Right cardiac atrium (tissue), 5 donors: Measurements from ENCODE around the gene PTER. TPM values are rescaled to one million over a fixed set of nuclear protein-coding genes. Genes with fewer than 3 reads are reported as not detected.
A peak's percentile ranks its signal among the peaks of the same experiment; 100 is the strongest.

Experiments used
- ATAC-seq, 2 donors: fragments of 200-7000 bp; cut with Tn5 transposase; one replicate each; pipeline versions ENCODE4 v1.8.0 to v1.9.1; 2020; ENCODE audit warnings: moderate library complexity in 2 of 2, mild to moderate bottlenecking in 1 of 2
- DNase-seq, 3 donors: peaks; one replicate each; pipeline ENCODE4 v3.0.0-alpha.2; 2020
- H3K27ac ChIP-seq: one replicate; pipeline ENCODE4 v1.5.1; 2013; ENCODE audit warnings: mild to moderate bottlenecking, low read length, control low read depth, moderate library complexity
- H3K27me3 ChIP-seq: one replicate; pipeline ENCODE4 v1.6.1; 2013; ENCODE audit not compliant: control insufficient read depth, insufficient read depth
- H3K4me1 ChIP-seq: one replicate; pipeline ENCODE4 v1.6.1; 2013; ENCODE audit warnings: low read length; ENCODE audit not compliant: control insufficient read depth, insufficient read depth
- H3K4me3 ChIP-seq: one replicate; pipeline ENCODE4 v1.5.1; 2013; ENCODE audit warnings: low read length, control low read depth
- H3K9me3 ChIP-seq: one replicate; pipeline ENCODE4 v1.6.1; 2013; ENCODE audit warnings: low read length; ENCODE audit not compliant: control insufficient read depth
- WGBS: extraction: QIAGEN DNeasy Blood & Tissue Kit; methylation state at CpG from one replicate; pipeline ENCODE4 v1.1.7; 2013; 5-methylcytosine and 5-hydroxymethylcytosine counted together
- intact Hi-C, 4 donors: fragments of 100-400 bp; cut with DNase I; formaldehyde crosslinking; loops; one replicate each; pipeline versions ENCODE4 v1.11.0 to v1.14.0; 2022 to 2023
- polyA plus RNA-seq: library from polyadenylated mRNA; stranded (reverse); fragments of 200-250 nt; gene quantifications from one replicate; pipeline ENCODE4 v1.2.3, GENCODE V29; 2013
- total RNA-seq, 4 donors: library from RNA; stranded (reverse); fragmentation: NEBNext Ultra II Directional; extraction: Animal tissue kit (Norgen Biotek cat#: 25700); gene quantifications; one replicate each; pipeline ENCODE4 v1.2.1, GENCODE V29; 2021
- donor health status: healthy with polysubstance abuse.
- donor health status: DM: no; HTN: yes; CAD: no.
- donor health status: DM: no; HTN: no; CAD: no.
- donor health status: DM: no; HTN: yes; CAD: no; lungs with severe emphysema.
- donor health status: DM: yes; HTN: yes; CAD: no.

The PTER gene
- total and polyA plus RNA-seq, 5 donors: 10.1 to 31.2 (median 23.8) TPM

GRCh38 chr10:16509996-16510395, 73.2 kb downstream of the PTER start:
- no peak for ATAC-seq
- DNase-seq: no peak
- intact Hi-C loops: no loop called here
- 60% methylated on average over 5 of the region's 5 CpGs for WGBS
- Histone ChIP-seq H3K4me3 (no peak overlapping the region), H3K9me3 (no peaks in the 10 kb centered on the region), H3K4me1 (no peaks in the 10 kb centered on the region), H3K27me3 (no peaks in the 10 kb centered on the region), H3K27ac (no peak overlapping the region)

GRCh38 chr10:16510843-16511242, 74.0 kb downstream of the PTER start:
- DNase-seq: no peak
- Histone ChIP-seq H3K4me1 (no peaks in the 10 kb centered on the region), H3K27ac (no peak overlapping the region), H3K27me3 (no peaks in the 10 kb centered on the region), H3K9me3 (no peaks in the 10 kb centered on the region), H3K4me3 (no peak overlapping the region)
- WGBS: 93% methylated on average over 9 of the region's 9 CpGs
- no peak for ATAC-seq
- intact Hi-C loops: no loop called here

- H3K4me1 ChIP-seq: no peaks in the 10 kb centered on the region
- ATAC-seq (no peak), DNase-seq (no peak)
- no peaks in the 10 kb centered on the region for H3K9me3 ChIP-seq
- no peak overlapping the region for H3K4me3 ChIP-seq
- no peaks in the 10 kb centered on the region for H3K27me3 ChIP-seq
- H3K27ac ChIP-seq: no peak overlapping the region
- intact Hi-C loops: no loop called here
- 78% methylated on average over 4 of the region's 4 CpGs for WGBS
These were observed 82.0 kb downstream of the PTER start for GRCh38 chr10:16518822-16519221.

GRCh38 chr10:16519250-16519907, 82.6 kb downstream of the PTER start:
- Histone ChIP-seq H3K9me3 (no peaks in the 10 kb centered on the region), H3K4me1 (no peaks in the 10 kb centered on the region), H3K4me3 (no peak overlapping the region), H3K27ac (no peak overlapping the region), H3K27me3 (no peaks in the 10 kb centered on the region)
- ATAC-seq (no peak), DNase-seq (no peak)
- WGBS: 34% methylated on average over 31 of the region's 31 CpGs
- intact Hi-C loops: no loop called here

- intact Hi-C loops: no loop called here
- no peak for DNase-seq
- peak; percentile 20 to 30 for ATAC-seq
These were observed 83.4 kb downstream of the PTER start for GRCh38 chr10:16519908-16520861.

GRCh38 chr10:16520900-16521299, 84.1 kb downstream of the PTER start:
- WGBS: 2% methylated on average over 39 of the region's 39 CpGs
- intact Hi-C loops: no loop called here
- Histone ChIP-seq H3K27ac (no peak overlapping the region), H3K9me3 (no peaks in the 10 kb centered on the region), H3K27me3 (no peaks in the 10 kb centered on the region), H3K4me1 (no peaks in the 10 kb centered on the region), H3K4me3 (peak overlapping the region; percentile 64)
- ATAC-seq (peak; percentile 40), DNase-seq (peak; percentile 27 to 66 (median 58))

More at GRCh38 chr10:16519908-16520861, 83.4 kb downstream of the PTER start:
- Histone ChIP-seq H3K27me3 (no peaks in the 10 kb centered on the region), H3K9me3 (no peaks in the 10 kb centered on the region), H3K4me1 (no peaks in the 10 kb centered on the region), H3K4me3 (peak overlapping the region; percentile 64), H3K27ac (no peak overlapping the region)
- 2% methylated on average over 104 of the region's 104 CpGs for WGBS

GRCh38 chr10:16521311-16522016, 84.7 kb downstream of the PTER start, which contains the start of gene C1QL3:
C1QL3 (minus strand) TSS chr10:16521879; CDS start chr10:16521065, 814 bp downstream.
- WGBS: 1% methylated on average over 68 of the region's 68 CpGs
- peak in 1 of 3 donors; percentile 50 for DNase-seq
- Histone ChIP-seq H3K4me1 (no peaks in the 10 kb centered on the region), H3K4me3 (peak within 1 kb of the TSS; percentile 64), H3K27me3 (no peaks in the 10 kb centered on the region), H3K9me3 (no peaks in the 10 kb centered on the region), H3K27ac (no peak within 1 kb of the TSS)
- intact Hi-C loops: no loop called here
- peak in 1 of 2 donors; percentile 15 for ATAC-seq

GRCh38 chr10:16527452-16527851, 90.6 kb downstream of the PTER start:
- Histone ChIP-seq H3K9me3 (no peaks in the 10 kb centered on the region), H3K27me3 (no peaks in the 10 kb centered on the region), H3K4me1 (no peaks in the 10 kb centered on the region), H3K4me3 (no peak overlapping the region), H3K27ac (no peak overlapping the region)
- intact Hi-C loops: no loop called here
- no peak for DNase-seq
- no peak for ATAC-seq
- 64% methylated on average over 4 of the region's 4 CpGs for WGBS

- Histone ChIP-seq H3K4me3 (no peak overlapping the region), H3K27me3 (no peaks in the 10 kb centered on the region), H3K4me1 (no peaks in the 10 kb centered on the region), H3K9me3 (no peaks in the 10 kb centered on the region), H3K27ac (no peak overlapping the region)
- intact Hi-C loops: no loop called here
- ATAC-seq: no peak
- DNase-seq: no peak
- 77% methylated on average over 3 of the region's 3 CpGs for WGBS
These were observed 93.0 kb downstream of the PTER start for GRCh38 chr10:16529853-16530252.

- Histone ChIP-seq H3K9me3 (no peaks in the 10 kb centered on the region), H3K27me3 (no peaks in the 10 kb centered on the region), H3K4me3 (no peak overlapping the region), H3K4me1 (no peaks in the 10 kb centered on the region), H3K27ac (no peak overlapping the region)
- 93% methylated on average over 5 of the region's 5 CpGs for WGBS
- ATAC-seq (no peak), DNase-seq (no peak)
- intact Hi-C loops: no loop called here
These were observed 99.3 kb downstream of the PTER start for GRCh38 chr10:16536155-16536554.
